Sigmoid colon (tissue), 7 donors: ENCODE results near the gene CPNE4. TPM values are rescaled to one million over a fixed set of nuclear protein-coding genes. Genes with fewer than 3 reads are reported as not detected.

Source experiments
- DNase-seq: peaks from one replicate; pipeline ENCODE4 v3.0.0-alpha.2; 2019
- H3K27ac ChIP-seq, 4 donors: fragments of 200-600 bp; sonication (generic); one replicate each; pipeline ENCODE4 v1.5.1; 2016 to 2019; ENCODE audit warnings: mild to moderate bottlenecking in 1 of 4
- H3K27me3 ChIP-seq, 3 donors: fragments of 200-600 bp; sonication (generic); one replicate each; pipeline ENCODE4 v1.5.1; 2019; ENCODE audit warnings: mild to moderate bottlenecking in 1 of 3
- H3K36me3 ChIP-seq, 4 donors: fragments of 200-600 bp; sonication (generic); one replicate each; pipeline ENCODE4 v1.5.1; 2016 to 2019
- H3K4me1 ChIP-seq, 4 donors: fragments of 200-600 bp; sonication (generic); one replicate each; pipeline ENCODE4 v1.5.1; 2017 to 2019
- H3K4me3 ChIP-seq, 4 donors: fragments of 200-600 bp; sonication (generic); one replicate each; pipeline ENCODE4 v1.5.1; 2017 to 2019; ENCODE audit warnings: mild to moderate bottlenecking in 2 of 4, moderate library complexity in 1 of 4
- H3K9me3 ChIP-seq, 4 donors: fragments of 200-600 bp in 3 of 4; sonication (generic) in 3 of 4; one replicate each; pipeline versions ENCODE4 v1.5.1 to v1.6.1; 2013 to 2019
- CTCF ChIP-seq, 4 experiments: fragments of 450-650 bp in 3 of 4; fragments of 200-600 bp in 1 of 4; IDR thresholded peaks; one replicate each; pipeline ENCODE4 v1.5.1; 2016 to 2019; ENCODE audit warnings: antibody characterized with exemption in 4 of 4, mild to moderate bottlenecking in 3 of 4, moderate library complexity in 2 of 4
- EP300 ChIP-seq, 4 donors: sonication (generic); formaldehyde crosslinking; IDR thresholded peaks; one replicate each; pipeline ENCODE4 v1.6.1; 2017; ENCODE audit warnings: antibody characterized with exemption in 4 of 4
- POLR2A ChIP-seq, 2 donors: fragments of 450-650 bp; IDR thresholded peaks; one replicate each; pipeline ENCODE4 v1.6.1; 2016; ENCODE audit warnings: antibody characterized with exemption in 2 of 2, mild to moderate bottlenecking in 2 of 2, moderate library complexity in 2 of 2
- POLR2AphosphoS5 ChIP-seq, 4 donors: sonication (generic); formaldehyde crosslinking; IDR thresholded peaks; one replicate each; pipeline ENCODE4 v1.6.1; 2017; ENCODE audit warnings: antibody characterized with exemption in 4 of 4
- WGBS, 2 donors: extraction: QIAGEN DNeasy Blood & Tissue Kit; methylation state at CpG; one replicate each; pipeline ENCODE4 v1.1.7; 2013; 5-methylcytosine and 5-hydroxymethylcytosine counted together
- intact Hi-C: fragments of 100-400 bp; cut with DNase I; formaldehyde crosslinking; loops from one replicate; pipeline ENCODE4 v1.15.1; 2023
- polyA plus RNA-seq, 3 donors: library from polyadenylated mRNA; stranded (reverse); fragments of 200-250 nt; gene quantifications; one replicate each; pipeline ENCODE4 v1.2.3, GENCODE V29; 2013
- total RNA-seq, 4 donors: library from RNA; depleted of rRNA; stranded (reverse); fragments of >200 nt; gene quantifications; one replicate each; pipeline ENCODE4 v1.1.0, GENCODE V29; 2016
- donor health status: healthy with polysubstance abuse.
- donor health status: Bipolar disorder and iron deficiency.
- donor health status: healthy.

The CPNE4 gene
- total and polyA plus RNA-seq, 7 donors, result 0.23 to 1.1 (median 0.54) TPM; not detected in 2

DNA sequence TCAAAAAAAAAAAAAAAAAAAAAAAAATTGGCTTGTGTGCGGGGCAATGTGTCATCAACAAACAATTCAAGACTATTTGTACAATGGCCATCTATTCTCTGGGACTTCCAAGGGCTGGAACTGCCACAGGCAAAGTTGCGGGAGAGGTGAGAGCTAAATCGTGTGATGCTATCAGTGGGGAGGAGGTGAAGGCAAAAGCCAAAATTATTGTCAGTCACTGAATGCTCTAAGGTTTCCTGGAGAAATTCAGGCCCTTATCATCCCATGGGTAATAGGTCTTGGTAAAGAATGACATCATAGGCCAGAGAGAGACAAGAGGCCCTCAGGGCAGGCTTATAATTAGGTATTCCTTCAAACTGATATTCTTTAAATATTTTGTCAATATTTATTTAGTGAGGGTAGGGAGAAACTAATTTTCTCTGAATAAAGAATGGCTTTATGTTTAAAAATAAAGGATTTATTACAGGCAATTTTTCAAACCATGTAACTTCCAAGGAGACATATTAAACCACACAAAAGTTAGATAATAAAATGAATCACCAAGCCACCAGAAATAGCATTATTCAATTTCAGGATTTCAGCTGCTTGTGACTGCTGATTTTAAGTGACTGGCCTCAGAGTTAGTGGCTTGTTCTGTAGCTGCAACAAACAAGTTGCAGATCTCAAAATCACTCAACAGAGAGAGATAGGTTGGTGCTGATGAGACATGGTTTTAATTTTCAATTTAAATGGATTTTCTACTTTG lies 305.7 kb downstream of the CPNE4 start:
- intact Hi-C loops, result no loop called here
- H3K4me1 ChIP-seq, result no peaks in the 10 kb centered on the region
- no peaks in the 10 kb centered on the region for H3K27me3 ChIP-seq
- H3K9me3 ChIP-seq, result no peaks in the 10 kb centered on the region
- WGBS, 2 donors, result 87 to 91% methylated on average over 3 of the region's 3 CpGs
- no peak overlapping the region for H3K27ac ChIP-seq
- H3K36me3 ChIP-seq, result no peaks in the 10 kb centered on the region
- H3K4me3 ChIP-seq, result no peak overlapping the region
- TF ChIP-seq POLR2A (IDR thresholded peaks at IDR 0.05) (no peak), EP300 (IDR thresholded peaks at IDR 0.05) (no peak)
- DNase-seq, result no peak

DNA sequence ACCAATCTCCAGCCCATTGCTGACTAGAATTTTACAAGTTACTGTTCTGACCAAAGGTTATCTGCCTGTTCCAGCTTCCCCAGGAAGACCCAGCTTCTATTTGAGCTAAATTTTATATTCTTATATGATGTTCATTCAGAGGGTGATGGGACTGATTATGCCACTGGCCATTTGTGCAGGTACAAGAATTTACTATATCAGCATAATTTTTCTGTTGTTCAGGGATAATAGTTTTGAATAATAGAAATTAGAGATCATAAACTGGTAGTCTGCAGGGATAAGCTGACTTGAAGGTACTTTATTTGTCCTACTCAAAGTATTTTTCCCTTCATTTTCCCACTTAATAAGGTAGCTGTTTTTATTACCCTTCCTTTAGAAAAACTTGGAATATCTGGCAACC lies 309.4 kb downstream of the CPNE4 start:
- Histone ChIP-seq H3K4me3 (no peak overlapping the region), H3K36me3 (no peaks in the 10 kb centered on the region), H3K27ac (no peak overlapping the region), H3K9me3 (no peaks in the 10 kb centered on the region), H3K4me1 (no peaks in the 10 kb centered on the region), H3K27me3 (no peaks in the 10 kb centered on the region)
- DNase-seq, result no peak
- TF ChIP-seq POLR2AphosphoS5 (IDR thresholded peaks at IDR 0.05) (no peak), POLR2A (IDR thresholded peaks at IDR 0.05) (no peak), CTCF (IDR thresholded peaks at IDR 0.05) (no peak), EP300 (IDR thresholded peaks at IDR 0.05) (no peak)
- intact Hi-C loops, result no loop called here

- WGBS, 2 donors, result 72 to 85% methylated on average over 5 of the region's 5 CpGs
- H3K27ac ChIP-seq, result no peak overlapping the region
- DNase-seq, result no peak
- H3K36me3 ChIP-seq, result no peaks in the 10 kb centered on the region
- intact Hi-C loops, result no loop called here
- no peak overlapping the region for H3K4me3 ChIP-seq
- no peaks in the 10 kb centered on the region for H3K27me3 ChIP-seq
- no peaks in the 10 kb centered on the region for H3K9me3 ChIP-seq
- TF ChIP-seq POLR2AphosphoS5 (IDR thresholded peaks at IDR 0.05) (no peak), EP300 (IDR thresholded peaks at IDR 0.05) (no peak), POLR2A (IDR thresholded peaks at IDR 0.05) (no peak), CTCF (IDR thresholded peaks at IDR 0.05) (no peak)
- H3K4me1 ChIP-seq, result no peaks in the 10 kb centered on the region
These were observed 311.5 kb downstream of the CPNE4 start for GRCh38 chr3:131723343-131723742.

- TF ChIP-seq POLR2A (IDR thresholded peaks at IDR 0.05), result no peak
- TF ChIP-seq CTCF (IDR thresholded peaks at IDR 0.05), result no peak
- TF ChIP-seq EP300 (IDR thresholded peaks at IDR 0.05), result no peak
- TF ChIP-seq POLR2AphosphoS5 (IDR thresholded peaks at IDR 0.05), result no peak
- Histone ChIP-seq H3K27me3 (no peaks in the 10 kb centered on the region), H3K9me3 (no peaks in the 10 kb centered on the region), H3K4me1 (no peaks in the 10 kb centered on the region), H3K27ac (no peak overlapping the region), H3K4me3 (no peak overlapping the region), H3K36me3 (no peaks in the 10 kb centered on the region)
- DNase-seq, result no peak
- 43 to 61% methylated on average over 7 of the region's 7 CpGs for WGBS, 2 donors
- intact Hi-C loops, result no loop called here
These were observed 317.3 kb downstream of the CPNE4 start for GRCh38 chr3:131717493-131717892.

DNA sequence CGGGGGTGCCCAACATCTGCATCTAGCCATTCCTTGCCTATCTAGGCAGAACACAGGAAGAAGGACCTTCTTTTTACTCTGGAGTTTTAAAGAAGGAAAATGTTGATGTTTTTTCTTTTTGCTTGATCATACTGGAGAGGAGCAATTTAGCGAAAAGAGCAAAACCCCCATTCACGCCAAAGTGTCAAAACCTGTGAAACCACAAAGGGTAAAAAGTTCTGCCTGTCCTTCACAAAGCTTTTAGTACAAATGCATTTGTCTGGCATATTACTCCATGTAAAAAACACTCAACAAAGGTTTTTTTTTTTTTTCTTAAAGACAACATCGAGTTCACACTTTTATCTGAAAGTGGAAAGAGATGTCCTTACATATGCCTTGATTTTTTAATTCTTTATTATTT lies 317.9 kb downstream of the CPNE4 start:
- H3K4me1 ChIP-seq, result no peaks in the 10 kb centered on the region
- intact Hi-C loops, result no loop called here
- no peaks in the 10 kb centered on the region for H3K36me3 ChIP-seq
- H3K9me3 ChIP-seq, result no peaks in the 10 kb centered on the region
- H3K4me3 ChIP-seq, result no peak overlapping the region
- H3K27ac ChIP-seq, result no peak overlapping the region
- WGBS, 2 donors, result 70 to 76% methylated on average over 4 of the region's 4 CpGs
- TF ChIP-seq POLR2AphosphoS5 (IDR thresholded peaks at IDR 0.05) (no peak), POLR2A (IDR thresholded peaks at IDR 0.05) (no peak), CTCF (IDR thresholded peaks at IDR 0.05) (no peak), EP300 (IDR thresholded peaks at IDR 0.05) (no peak)
- no peak for DNase-seq
- no peaks in the 10 kb centered on the region for H3K27me3 ChIP-seq
